Measurements from ENCODE around the gene TSHZ2. TPM values are rescaled to one million over a fixed set of nuclear protein-coding genes. Genes with fewer than 3 reads are reported as not detected.

Gene TSHZ2
- total RNA-seq, 1 experiment from 2014 or later: 0.07 TPM

DNA sequence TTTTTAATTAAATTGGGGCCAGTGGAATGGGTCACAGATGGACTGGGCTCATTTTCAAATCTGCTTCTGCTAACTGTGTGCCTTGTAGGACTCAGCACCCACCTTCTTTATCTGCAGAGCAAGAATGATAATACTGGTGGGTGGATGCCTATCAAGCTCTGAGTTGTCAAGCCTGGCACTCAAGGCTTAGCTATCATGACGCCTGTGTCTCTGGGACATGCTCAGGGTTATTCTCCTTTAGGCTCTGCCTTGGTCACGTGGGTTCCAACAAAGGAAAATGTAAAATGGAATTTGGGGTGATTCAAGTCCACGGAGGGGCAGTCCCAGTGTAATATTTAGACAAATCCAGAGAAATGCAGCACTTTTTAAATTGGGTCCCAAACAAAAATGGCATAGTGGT is 202.3 kb downstream of the TSHZ2 start:
- Histone ChIP-seq H3K4me2 (ENCODE audit: insufficient read depth, insufficient read length, low read length) (no peak overlapping the region), H3K4me1 (ENCODE audit: insufficient read depth, low read length) (no peaks in the 10 kb centered on the region), H2BK120ac (ENCODE audit: low read depth, low read length, poor library complexity, severe bottlenecking) (no peak overlapping the region), H2BK20ac (ENCODE audit: low read depth, low read length, poor library complexity, severe bottlenecking) (no peak overlapping the region), H2BK12ac (ENCODE audit: insufficient read length, low read depth, low read length) (no peak overlapping the region), H4K8ac (replicated peaks; ENCODE audit: insufficient read length, low read depth, low read length) (no peak overlapping the region), H3K14ac (ENCODE audit: insufficient read depth, low read length) (no peak overlapping the region), H3K9me3 (ENCODE audit: control insufficient read depth, low read depth, low read length) (no peaks in the 10 kb centered on the region), H3K27ac (ENCODE audit: insufficient read length, low read depth, low read length) (no peak overlapping the region), H4K91ac (ENCODE audit: insufficient read length, low read depth, low read length) (no peak overlapping the region), H3K56ac (ENCODE audit: insufficient read length, low read depth, low read length) (no peak overlapping the region), H2AK5ac (ENCODE audit: insufficient read length, low read length) (no peak overlapping the region), H2BK15ac (ENCODE audit: low read depth, low read length) (no peak overlapping the region), H4K20me1 (ENCODE audit: control insufficient read depth, insufficient read depth, insufficient read length) (no peaks in the 10 kb centered on the region), H4K5ac (ENCODE audit: insufficient read length, low read depth, low read length) (no peak overlapping the region), H3K9ac (ENCODE audit: extremely low read depth, insufficient read length, low read length) (no peak overlapping the region), H3K23ac (ENCODE audit: insufficient read length, low read depth, low read length) (no peak overlapping the region), H3K79me2 (ENCODE audit: insufficient read depth, low read length) (no peaks in the 10 kb centered on the region), H3K23me2 (ENCODE audit: insufficient read length, low read depth, low read length, poor library complexity, severe bottlenecking) (no peaks in the 10 kb centered on the region), H2BK5ac (ENCODE audit: insufficient read length, low read length) (no peak overlapping the region), H3K4ac (ENCODE audit: low read depth, low read length) (no peak overlapping the region), H3K79me1 (ENCODE audit: insufficient read depth, low read depth, low read length, poor library complexity, severe bottlenecking) (no peaks in the 10 kb centered on the region), H3T11ph (ENCODE audit: low read length) (no peak overlapping the region), H2AFZ (ENCODE audit: low read length) (no peak overlapping the region), H3K27me3 (ENCODE audit: insufficient read depth, low read length) (no peaks in the 10 kb centered on the region), H3K18ac (ENCODE audit: insufficient read length, low read depth, low read length) (no peak overlapping the region)
- Mint-ChIP-seq H3K36me3 (ENCODE audit: insufficient read depth in 1 of 3, low read depth in 3 of 3) (no peaks in the 10 kb centered on the region), H3K9me3 (no peaks in the 10 kb centered on the region), H3K4me3 (no peak overlapping the region), H3K4me1 (peaks cover 13 to 14% of the 10 kb centered on the region in 2 experiments), H3K27me3 (ENCODE audit: low read depth) (peaks cover 4% of the 10 kb centered on the region; the same call in 1 of the 2 replicates), H3K27ac (no peak overlapping the region)
- TF ChIP-seq, protein P1, sequence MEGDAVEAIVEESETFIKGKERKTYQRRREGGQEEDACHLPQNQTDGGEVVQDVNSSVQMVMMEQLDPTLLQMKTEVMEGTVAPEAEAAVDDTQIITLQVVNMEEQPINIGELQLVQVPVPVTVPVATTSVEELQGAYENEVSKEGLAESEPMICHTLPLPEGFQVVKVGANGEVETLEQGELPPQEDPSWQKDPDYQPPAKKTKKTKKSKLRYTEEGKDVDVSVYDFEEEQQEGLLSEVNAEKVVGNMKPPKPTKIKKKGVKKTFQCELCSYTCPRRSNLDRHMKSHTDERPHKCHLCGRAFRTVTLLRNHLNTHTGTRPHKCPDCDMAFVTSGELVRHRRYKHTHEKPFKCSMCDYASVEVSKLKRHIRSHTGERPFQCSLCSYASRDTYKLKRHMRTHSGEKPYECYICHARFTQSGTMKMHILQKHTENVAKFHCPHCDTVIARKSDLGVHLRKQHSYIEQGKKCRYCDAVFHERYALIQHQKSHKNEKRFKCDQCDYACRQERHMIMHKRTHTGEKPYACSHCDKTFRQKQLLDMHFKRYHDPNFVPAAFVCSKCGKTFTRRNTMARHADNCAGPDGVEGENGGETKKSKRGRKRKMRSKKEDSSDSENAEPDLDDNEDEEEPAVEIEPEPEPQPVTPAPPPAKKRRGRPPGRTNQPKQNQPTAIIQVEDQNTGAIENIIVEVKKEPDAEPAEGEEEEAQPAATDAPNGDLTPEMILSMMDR (conservative IDR thresholded peaks at IDR 0.05): no peak
- no peak for DNase-seq
- no CpG with 5 or more reads among the region's 3 CpGs for WGBS (ENCODE audit: extremely low coverage, insufficient read length, low lambda C conversion rate)

All from H9 (cell line).